ENCODE measurements around the gene MRPL53. TPM values are rescaled to one million over a fixed set of nuclear protein-coding genes. Genes with fewer than 3 reads are reported as not detected.

The MRPL53 gene
- total RNA-seq, 1 experiment from 2014 or later, result 65.4 TPM

DNA sequence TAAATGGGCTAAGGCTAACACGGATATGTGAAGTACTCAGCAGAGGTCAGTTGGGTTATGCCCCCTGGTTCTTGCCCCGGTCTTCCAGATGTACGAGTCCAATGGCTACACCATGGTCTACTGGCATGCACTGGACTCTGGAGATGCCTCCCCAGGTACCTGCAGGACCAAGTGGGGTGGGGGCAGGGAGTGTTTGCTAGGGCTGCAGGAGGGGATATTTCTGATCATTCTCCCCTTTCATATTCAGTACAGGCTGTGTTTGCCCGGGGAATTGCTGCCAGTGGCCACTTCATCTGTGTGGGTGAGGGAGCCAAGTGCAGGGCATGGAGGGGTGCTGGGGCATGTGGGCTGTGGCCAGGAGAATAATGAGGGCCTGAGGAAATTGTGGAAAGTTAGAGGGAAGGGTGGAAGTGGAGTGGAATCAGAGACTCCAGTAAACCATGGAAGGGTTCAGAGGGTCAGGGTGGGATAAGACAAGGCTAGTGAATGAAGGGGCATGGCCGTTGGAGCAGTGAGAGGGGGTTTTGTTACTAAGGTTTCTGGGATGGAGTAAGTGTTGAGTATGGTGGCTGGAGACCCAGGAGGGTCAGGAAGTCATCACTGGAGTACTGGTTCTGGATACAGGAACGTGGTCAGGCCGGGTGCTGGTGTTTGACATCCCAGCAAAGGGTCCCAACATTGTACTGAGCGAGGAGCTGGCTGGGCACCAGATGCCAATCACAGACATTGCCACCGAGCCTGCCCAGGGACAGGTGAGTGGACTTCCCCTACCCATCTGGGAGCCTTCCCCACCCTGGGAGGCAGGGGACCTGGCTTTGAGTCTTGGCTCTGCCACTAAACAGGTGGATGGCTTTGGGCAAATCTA lies 49.0 kb downstream of the MRPL53 start:
- ATAC-seq (no peak), DNase-seq (ENCODE audit: low read depth, low spot score) (no peak)
- H2AFZ ChIP-seq (ENCODE audit: low read depth, low read length, poor library complexity, severe bottlenecking), result no peak overlapping the region
- intact Hi-C loops (cut with micrococcal nuclease), result loop anchor here (1.0 kb wide), 1 partner anchor 17 kb away; no protein-coding TSS in a partner anchor
- no peaks in the 10 kb centered on the region for H3K27me3 ChIP-seq (ENCODE audit: insufficient read depth, low read length)
- no peak overlapping the region for H3K4me2 ChIP-seq (ENCODE audit: low read length)
- H3K4me3 ChIP-seq (replicated peaks in 1 of 2; ENCODE audit: low read depth in 1 of 2, low read length in 2 of 2), result no peak overlapping the region
- RAD21 ChIA-PET (ENCODE audit: low non-redundant PET in 1 of 2, low total read pairs in 2 of 2, uncharacterized antibody in 2 of 2, unreplicated experiment in 2 of 2), result no interaction called here
- H3K36me3 ChIP-seq (ENCODE audit: control insufficient read depth in 1 of 2, insufficient read depth in 2 of 2, low read length in 2 of 2), result peaks cover 16 to 26% of the 10 kb centered on the region in 2 experiments
- BruUV-seq (replicated peaks), result no TSS peak
- H4K20me1 ChIP-seq (ENCODE audit: insufficient read depth), result no peaks in the 10 kb centered on the region
- TF ChIP-seq CEBPB (IDR thresholded peaks at IDR 0.05; ENCODE audit: low read depth), result no peak
- no peak for TF ChIP-seq ZFX (IDR thresholded peaks at IDR 0.05)
- TF ChIP-seq ZNF274 (IDR thresholded peaks at IDR 0.05; ENCODE audit: low read depth, low read length), result no peak
- no peak for TF ChIP-seq EZH2phosphoT487 (IDR thresholded peaks at IDR 0.05; ENCODE audit: borderline replicate concordance)
- TF ChIP-seq, protein P1, sequence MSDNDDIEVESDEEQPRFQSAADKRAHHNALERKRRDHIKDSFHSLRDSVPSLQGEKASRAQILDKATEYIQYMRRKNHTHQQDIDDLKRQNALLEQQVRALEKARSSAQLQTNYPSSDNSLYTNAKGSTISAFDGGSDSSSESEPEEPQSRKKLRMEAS (IDR thresholded peaks at IDR 0.05), result no peak
- no peak for TF ChIP-seq JUND (IDR thresholded peaks at IDR 0.05)
- no peaks in the 10 kb centered on the region for H3K9me2 ChIP-seq (ENCODE audit: insufficient read depth)
- H3K9ac ChIP-seq (ENCODE audit: low read length), result no peak overlapping the region
- POLR2A ChIA-PET, result no interaction called here
- CTCF ChIA-PET, result no interaction called here
- no peak overlapping the region for H3K27ac ChIP-seq (ENCODE audit: low read depth, low read length)
- no peaks in the 10 kb centered on the region for H3K79me2 ChIP-seq (ENCODE audit: insufficient read depth, low read length)
- no peaks in the 10 kb centered on the region for H3K9me3 ChIP-seq (ENCODE audit: control insufficient read depth in 1 of 2, insufficient read depth in 1 of 2, low read depth in 1 of 2, low read length in 2 of 2)
- peaks cover 0 to 36% of the 10 kb centered on the region in 2 experiments; a peak in 3 of 4 replicates for H3K4me1 ChIP-seq (ENCODE audit: control insufficient read depth in 1 of 2, insufficient read depth in 2 of 2, low read length in 2 of 2)

Other genes starting within 250 kb of the MRPL53 start
- gene SLC4A5, start 129.3 kb downstream of the MRPL53 start, total RNA-seq (2021; ENCODE audit: unreplicated experiment), result 0.91 TPM
- 129 TPM for gene DCTN1, start 92.4 kb downstream of the MRPL53 start, total RNA-seq (2021; ENCODE audit: unreplicated experiment)
- 6.5 TPM for gene C2orf81, start 51.1 kb downstream of the MRPL53 start, total RNA-seq (2021; ENCODE audit: unreplicated experiment)
- 54.9 TPM for gene WDR54, start 51.0 kb downstream of the MRPL53 start, total RNA-seq (2021; ENCODE audit: unreplicated experiment)
- 94.0 TPM for gene RTKN, start 30.7 kb downstream of the MRPL53 start, total RNA-seq (2021; ENCODE audit: unreplicated experiment)
- 24.0 TPM for gene INO80B, start 17.6 kb downstream of the MRPL53 start, total RNA-seq (2021; ENCODE audit: unreplicated experiment)
- 64.7 TPM for gene WBP1, start 14.2 kb downstream of the MRPL53 start, total RNA-seq (2021; ENCODE audit: unreplicated experiment)
- 72.9 TPM for gene MOGS, start 7.3 kb downstream of the MRPL53 start, total RNA-seq (2021; ENCODE audit: unreplicated experiment)
- gene CCDC142, start 10.3 kb upstream of the MRPL53 start, total RNA-seq (2021; ENCODE audit: unreplicated experiment), result 15.0 TPM
- gene TTC31, start 10.4 kb upstream of the MRPL53 start, total RNA-seq (2021; ENCODE audit: unreplicated experiment), result 26.4 TPM
- 10.1 TPM for gene LBX2, start 26.9 kb upstream of the MRPL53 start, total RNA-seq (2021; ENCODE audit: unreplicated experiment)
- 39.9 TPM for gene PCGF1, start 35.0 kb upstream of the MRPL53 start, total RNA-seq (2021; ENCODE audit: unreplicated experiment)
- not detected for gene TLX2, start 41.8 kb upstream of the MRPL53 start, total RNA-seq (2021; ENCODE audit: unreplicated experiment)
- 0.98 TPM for gene DQX1, start 53.6 kb upstream of the MRPL53 start, total RNA-seq (2021; ENCODE audit: unreplicated experiment)
- gene AUP1, start 57.0 kb upstream of the MRPL53 start, total RNA-seq (2021; ENCODE audit: unreplicated experiment), result 116 TPM
- 36.2 TPM for gene HTRA2, start 57.3 kb upstream of the MRPL53 start, total RNA-seq (2021; ENCODE audit: unreplicated experiment)
- gene LOXL3, start 81.3 kb upstream of the MRPL53 start, total RNA-seq (2021; ENCODE audit: unreplicated experiment), result 4.1 TPM
- gene DOK1, start 82.0 kb upstream of the MRPL53 start, total RNA-seq (2021; ENCODE audit: unreplicated experiment), result 18.8 TPM
- 28.2 TPM for gene M1AP, start 175.7 kb upstream of the MRPL53 start, total RNA-seq (2021; ENCODE audit: unreplicated experiment)
- gene SEMA4F, start 181.6 kb upstream of the MRPL53 start, total RNA-seq (2021; ENCODE audit: unreplicated experiment), result 12.3 TPM